ENCODE measurements around the gene MLXIP.
"Not testable (repeated sequence)": the region's sequence is repeated elsewhere in the genome, so short reads cannot be mapped to it uniquely, and the experiment has no call there.

The MLXIP gene, protein sequence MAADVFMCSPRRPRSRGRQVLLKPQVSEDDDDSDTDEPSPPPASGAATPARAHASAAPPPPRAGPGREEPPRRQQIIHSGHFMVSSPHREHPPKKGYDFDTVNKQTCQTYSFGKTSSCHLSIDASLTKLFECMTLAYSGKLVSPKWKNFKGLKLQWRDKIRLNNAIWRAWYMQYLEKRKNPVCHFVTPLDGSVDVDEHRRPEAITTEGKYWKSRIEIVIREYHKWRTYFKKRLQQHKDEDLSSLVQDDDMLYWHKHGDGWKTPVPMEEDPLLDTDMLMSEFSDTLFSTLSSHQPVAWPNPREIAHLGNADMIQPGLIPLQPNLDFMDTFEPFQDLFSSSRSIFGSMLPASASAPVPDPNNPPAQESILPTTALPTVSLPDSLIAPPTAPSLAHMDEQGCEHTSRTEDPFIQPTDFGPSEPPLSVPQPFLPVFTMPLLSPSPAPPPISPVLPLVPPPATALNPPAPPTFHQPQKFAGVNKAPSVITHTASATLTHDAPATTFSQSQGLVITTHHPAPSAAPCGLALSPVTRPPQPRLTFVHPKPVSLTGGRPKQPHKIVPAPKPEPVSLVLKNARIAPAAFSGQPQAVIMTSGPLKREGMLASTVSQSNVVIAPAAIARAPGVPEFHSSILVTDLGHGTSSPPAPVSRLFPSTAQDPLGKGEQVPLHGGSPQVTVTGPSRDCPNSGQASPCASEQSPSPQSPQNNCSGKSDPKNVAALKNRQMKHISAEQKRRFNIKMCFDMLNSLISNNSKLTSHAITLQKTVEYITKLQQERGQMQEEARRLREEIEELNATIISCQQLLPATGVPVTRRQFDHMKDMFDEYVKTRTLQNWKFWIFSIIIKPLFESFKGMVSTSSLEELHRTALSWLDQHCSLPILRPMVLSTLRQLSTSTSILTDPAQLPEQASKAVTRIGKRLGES

GRCh38 chr12:122078141-122079032 lies at the start of gene MLXIP:
TSS of gene MLXIP (plus strand) at chr12:122078756. CDS start at chr12:122078854, 98 bp downstream.
- peak; percentile 92 for DNase-seq (ENCODE audit: low read depth)

DNA sequence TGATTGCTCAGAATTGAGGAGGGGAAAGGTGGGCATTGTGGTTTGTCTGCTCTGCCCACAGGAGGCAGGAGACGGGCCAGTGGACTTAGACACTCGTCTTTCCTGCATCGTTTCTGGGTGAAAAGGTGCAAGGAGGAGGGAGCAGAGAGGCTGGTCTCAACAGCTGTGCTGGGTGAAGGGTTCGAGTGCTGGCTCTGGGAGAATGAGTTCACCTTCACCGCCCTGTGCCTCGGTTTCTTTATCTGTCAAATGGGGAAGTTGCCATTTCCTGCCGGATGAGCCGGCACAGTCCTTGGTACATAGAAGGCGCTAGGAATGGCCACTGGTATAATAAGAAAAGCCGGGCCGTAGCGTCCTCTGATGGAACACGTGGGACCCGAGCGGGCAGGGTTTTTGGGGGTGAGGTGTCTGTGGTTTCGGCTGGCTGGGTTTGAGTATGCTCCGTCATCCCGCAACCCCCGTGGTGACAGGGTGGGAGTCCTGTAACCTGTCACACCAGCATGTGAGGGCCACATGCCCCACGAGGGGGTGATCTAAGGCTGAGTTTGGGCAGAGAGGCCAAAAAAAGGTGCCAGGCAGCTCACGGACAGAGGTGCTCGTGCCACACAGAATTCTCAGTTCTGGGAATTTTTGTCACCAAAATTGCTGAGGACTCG lies 49.5 kb upstream of the MLXIP start:
- no peak for DNase-seq (ENCODE audit: low read depth)

DNA sequence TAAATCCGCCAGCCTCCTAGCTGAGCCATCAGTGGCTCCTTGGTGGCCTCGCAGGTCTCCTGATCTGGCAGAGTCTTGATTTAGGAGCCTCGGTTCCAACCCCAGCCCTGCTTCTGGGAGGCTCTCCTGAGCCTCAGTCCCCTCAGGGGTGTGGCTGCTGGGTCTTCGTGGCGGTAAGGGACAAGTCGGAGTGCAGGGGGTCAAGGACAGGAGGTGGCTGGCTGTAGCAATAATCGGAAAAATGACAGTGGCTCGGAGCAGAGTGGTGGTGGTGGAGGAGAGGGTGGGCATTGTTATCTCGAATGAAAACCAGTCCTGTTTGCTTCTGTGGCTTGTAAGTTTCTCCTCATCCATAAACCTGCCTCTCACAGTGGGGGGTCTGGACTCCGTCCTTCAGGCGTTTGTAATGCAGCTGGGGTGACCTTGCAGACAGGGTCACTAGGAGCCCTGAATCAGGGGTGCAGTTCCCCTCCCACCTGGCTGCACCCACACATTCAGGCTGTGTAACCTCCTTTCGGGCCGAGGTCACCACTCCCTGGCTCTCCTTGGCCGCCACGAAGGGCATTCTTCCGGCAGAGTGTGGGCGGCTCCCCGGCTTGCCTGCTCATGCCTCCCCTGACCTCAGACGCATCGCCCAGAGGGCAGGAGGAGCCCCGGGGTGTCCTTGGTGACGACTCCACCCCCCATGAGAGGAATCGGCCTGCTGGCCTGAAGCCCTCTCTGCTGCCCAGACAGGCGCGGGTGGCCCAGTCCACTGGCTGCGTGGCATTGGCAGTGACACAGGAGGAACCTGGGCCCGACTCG lies 48.7 kb upstream of the MLXIP start:
- DNase-seq (ENCODE audit: low read depth) = no peak

DNA sequence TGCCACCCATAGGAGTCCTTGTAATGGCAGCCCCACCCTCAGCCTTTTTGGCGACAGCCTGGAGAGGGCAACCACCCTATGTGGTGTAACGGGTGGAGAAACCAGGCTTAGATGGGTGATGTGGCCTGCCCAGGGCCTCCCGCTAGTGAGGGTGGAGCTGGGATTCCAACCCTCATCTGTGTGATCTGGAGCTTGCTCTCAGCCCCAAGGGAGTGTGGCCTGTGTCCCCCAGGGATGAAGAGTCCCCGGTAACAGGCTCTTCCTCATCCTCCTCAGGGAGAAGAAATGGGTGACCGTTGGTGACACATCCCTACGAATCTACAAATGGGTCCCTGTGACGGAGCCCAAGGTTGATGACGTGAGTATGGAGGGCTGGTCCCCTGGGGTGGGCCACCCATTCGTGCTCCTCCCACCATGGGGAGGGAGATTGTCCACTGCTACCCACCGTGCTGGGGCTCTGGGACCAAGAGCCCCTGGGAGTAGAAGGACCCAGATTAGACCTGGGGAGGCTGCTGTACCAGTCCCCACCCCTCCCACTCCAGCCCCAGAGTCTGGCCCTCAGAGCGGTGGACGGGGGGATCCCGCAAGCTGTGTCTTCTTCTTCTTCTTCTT lies 48.0 kb upstream of the MLXIP start:
- DNase-seq (ENCODE audit: low read depth) = no peak

- no peak for DNase-seq (ENCODE audit: low read depth)
These were observed 47.0 kb upstream of the MLXIP start for GRCh38 chr12:122031342-122032216.

DNA sequence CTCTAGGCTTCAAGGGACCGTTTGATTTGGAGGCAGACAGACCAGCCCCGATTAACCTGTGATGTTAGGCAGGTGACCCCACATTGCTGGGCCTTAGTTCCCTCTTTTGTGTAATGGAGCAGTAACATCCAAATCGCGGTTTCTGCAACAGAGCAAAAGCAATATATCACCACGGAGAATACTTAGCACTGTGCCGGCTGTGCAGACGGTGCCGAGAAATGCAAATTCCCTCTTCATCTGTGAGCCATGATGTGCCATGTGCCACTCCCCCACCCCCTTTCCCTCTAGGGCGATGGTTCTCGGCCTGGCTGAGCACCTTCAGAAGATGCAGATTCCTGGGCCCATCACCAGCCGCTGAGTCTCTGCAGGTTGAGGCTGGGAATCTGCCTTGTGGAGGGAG lies 46.0 kb upstream of the MLXIP start:
- no peak for DNase-seq (ENCODE audit: low read depth)

- no peak for DNase-seq (ENCODE audit: low read depth)
These were observed 43.3 kb upstream of the MLXIP start for GRCh38 chr12:122035292-122035691.

- DNase-seq (ENCODE audit: low read depth) = no peak
These were observed 42.4 kb upstream of the MLXIP start for GRCh38 chr12:122036153-122036552.

DNA sequence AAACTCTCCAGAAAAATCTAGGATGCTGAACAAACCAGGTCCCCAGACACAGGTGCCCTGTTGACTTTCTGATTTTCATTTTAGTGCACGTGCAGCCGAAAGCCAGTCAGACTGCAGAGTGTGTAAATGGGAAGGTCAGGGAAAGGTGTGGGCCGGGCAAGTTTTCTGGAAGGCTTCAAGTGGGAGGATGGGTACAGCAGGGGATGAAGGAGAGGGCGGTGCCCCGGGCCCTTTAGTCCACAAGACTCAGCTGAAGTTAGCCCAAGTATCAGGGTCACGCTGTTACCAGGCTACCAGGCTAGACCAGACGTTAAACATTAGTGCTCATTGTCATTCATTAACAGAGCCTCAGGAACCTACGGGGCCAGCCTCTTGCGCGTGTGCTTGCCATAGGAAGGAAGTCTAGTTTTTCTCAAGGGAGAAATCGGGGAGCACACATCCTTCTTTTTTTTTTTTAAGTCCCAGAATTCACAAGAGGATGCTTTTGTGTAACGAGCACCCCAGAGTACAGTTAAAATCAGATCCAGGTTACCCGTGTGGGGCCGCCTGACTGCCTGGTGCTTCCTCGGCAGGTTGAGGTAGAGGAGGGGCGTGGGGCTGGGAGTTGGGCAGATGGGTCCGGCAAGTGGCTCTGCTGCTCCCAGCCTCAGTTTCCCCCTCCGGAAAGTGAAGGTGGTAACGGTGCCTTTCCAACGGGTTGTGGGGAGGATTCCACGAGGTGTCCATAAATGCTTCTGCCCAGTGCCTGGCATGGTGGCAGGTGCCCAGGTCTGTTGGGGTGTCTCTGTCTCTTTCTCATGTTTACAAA lies 37.8 kb upstream of the MLXIP start:
- DNase-seq (ENCODE audit: low read depth) = no peak

DNA sequence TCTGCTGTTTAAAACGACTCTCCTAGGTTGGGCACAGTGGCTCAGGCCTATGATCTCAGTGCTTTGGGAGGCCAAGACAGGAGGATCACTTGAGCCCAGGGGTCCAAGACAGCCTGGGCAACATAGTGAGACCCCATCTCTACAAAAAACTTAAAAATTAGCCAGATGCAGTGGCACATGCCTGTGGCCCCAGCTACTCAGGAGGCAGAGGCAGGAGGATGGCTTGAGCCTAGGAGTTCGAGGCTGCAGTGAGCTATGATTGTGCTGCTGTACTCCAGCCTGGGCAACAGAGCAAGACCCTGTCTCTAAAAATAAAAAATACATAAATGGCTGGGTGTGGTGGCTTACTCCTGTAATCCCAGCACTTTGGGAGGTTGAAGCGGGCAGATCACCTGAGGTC lies 37.1 kb upstream of the MLXIP start:
- DNase-seq (ENCODE audit: low read depth) = not testable (repeated sequence)

DNA sequence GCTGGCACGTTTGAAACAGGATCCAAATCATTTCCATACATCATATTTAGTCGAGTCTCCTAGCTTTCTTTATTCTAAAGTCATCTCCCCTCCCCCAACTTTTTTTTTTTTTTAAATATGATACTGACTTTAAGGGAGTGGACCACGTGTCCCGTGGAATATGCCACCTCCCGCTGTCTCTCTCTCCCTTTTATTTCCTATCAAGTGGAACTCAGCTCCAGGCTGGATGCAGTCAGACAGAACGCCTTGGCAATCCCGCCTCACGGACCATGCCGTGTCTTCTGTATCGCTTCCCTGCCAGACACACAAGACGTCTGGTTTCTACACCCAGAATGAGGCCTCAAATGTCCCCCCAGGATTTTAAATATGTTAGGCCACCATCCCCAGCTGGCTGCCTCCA lies 35.6 kb upstream of the MLXIP start:
- DNase-seq (ENCODE audit: low read depth) = no peak

GRCh38 chr12:122043476-122043875 lies 35.1 kb upstream of the MLXIP start:
- no peak for DNase-seq (ENCODE audit: low read depth)

DNA sequence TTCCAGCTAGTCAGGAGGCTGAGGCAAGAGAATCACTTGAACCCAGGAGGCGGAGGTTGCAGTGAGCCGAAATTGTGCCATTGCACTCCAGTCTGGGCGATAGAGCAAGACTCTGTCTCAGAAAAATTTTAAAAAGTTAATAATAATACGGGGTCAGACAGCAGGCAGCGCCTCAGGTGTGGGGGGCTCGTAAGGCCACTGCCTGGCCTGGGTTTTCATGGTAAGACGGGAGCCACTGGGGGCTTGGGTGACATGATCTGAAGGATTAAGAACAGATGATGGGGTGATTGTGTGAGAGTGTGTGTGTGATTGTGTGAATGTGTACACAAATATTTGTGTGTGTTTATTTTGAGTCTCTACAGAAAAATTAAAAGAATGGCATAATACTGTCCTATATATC lies 33.3 kb upstream of the MLXIP start:
- no peak for DNase-seq (ENCODE audit: low read depth)

DNA sequence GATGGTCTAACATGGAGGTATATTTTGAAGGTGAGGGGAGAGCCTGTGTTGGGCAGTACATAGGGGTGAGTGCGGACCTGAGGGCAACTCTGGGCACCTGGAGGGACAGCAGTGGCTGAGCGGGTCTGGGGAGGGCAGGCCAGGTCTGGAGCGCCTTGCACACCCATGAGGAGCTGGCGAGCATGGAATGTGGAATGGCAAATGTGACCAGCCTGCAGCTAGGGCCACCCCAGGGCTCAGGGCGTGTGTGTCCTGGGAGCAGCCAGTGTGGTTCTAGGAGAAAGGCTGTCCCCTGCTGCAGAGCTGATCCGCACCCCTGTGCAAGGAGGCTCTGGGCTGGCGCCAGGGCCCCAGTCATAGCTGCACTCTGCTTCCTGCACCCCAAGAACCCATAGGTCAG lies 32.4 kb upstream of the MLXIP start:
- no peak for DNase-seq (ENCODE audit: low read depth)

DNA sequence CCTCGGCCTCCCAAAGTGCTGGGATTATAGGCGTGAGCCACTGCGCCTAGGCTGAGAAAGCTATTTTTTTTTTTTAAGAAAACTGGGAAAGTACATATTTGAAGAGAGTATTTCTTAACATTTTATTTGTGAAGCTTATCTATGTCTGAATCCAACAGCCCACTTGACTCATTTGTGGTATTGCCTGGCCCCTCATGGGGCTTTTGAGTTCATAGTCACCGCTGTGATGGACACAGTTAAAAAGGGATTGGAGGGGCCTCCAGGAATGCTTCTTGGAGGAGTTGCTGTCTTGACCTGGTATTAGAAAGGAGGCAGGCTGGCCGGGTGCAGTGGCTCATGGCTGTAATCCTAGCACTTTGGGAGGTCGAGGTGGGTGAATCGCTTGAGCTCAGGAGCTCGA lies 30.4 kb upstream of the MLXIP start:
- DNase-seq (ENCODE audit: low read depth) = no peak

- DNase-seq (ENCODE audit: low read depth) = no peak
These were observed 28.7 kb upstream of the MLXIP start for GRCh38 chr12:122049827-122050226.

- DNase-seq (ENCODE audit: low read depth) = no peak
These were observed 27.9 kb upstream of the MLXIP start for GRCh38 chr12:122050706-122051105.

- peak; percentile 49 for DNase-seq (ENCODE audit: low read depth)
These were observed 27.2 kb upstream of the MLXIP start for GRCh38 chr12:122051231-122051876.
